Stimulated activated CD8-positive, alpha-beta memory T cell treated with anti-CD3 and anti-CD28 coated beads, Interleukin-4, amount 100 ng/mL, for 1 hour (primary cell): Measurements from ENCODE around the gene CAMK2N1.

ENCODE experiments used
- DNase-seq, 2 donors: peaks; one replicate each; pipeline ENCODE4 v3.0.0-alpha.2; 2020; ENCODE audit warnings: low read depth in 2 of 2, low spot score in 1 of 2

CAMK2N1 gene

GRCh38 chr1:20479840-20480239, 6.2 kb downstream of the CAMK2N1 start:
- no peak for DNase-seq

- DNase-seq, result no peak
Measured at GRCh38 chr1:20478057-20478635, 7.9 kb downstream of the CAMK2N1 start.

- no peak for DNase-seq
Measured at GRCh38 chr1:20477348-20478056, 8.5 kb downstream of the CAMK2N1 start.

- no peak for DNase-seq
Measured at GRCh38 chr1:20476265-20477038, 9.6 kb downstream of the CAMK2N1 start.

GRCh38 chr1:20474996-20475395, 11.0 kb downstream of the CAMK2N1 start:
- DNase-seq, result no peak

GRCh38 chr1:20474333-20474975, 11.6 kb downstream of the CAMK2N1 start:
- DNase-seq, result no peak

GRCh38 chr1:20473894-20474293, 12.1 kb downstream of the CAMK2N1 start:
- no peak for DNase-seq

- no peak for DNase-seq
Measured at GRCh38 chr1:20472860-20473711, 12.9 kb downstream of the CAMK2N1 start.

- no peak for DNase-seq
Measured at GRCh38 chr1:20472121-20472520, 13.9 kb downstream of the CAMK2N1 start.

- DNase-seq, result no peak
Measured at GRCh38 chr1:20470194-20470593, 15.8 kb downstream of the CAMK2N1 start.

GRCh38 chr1:20469406-20470076, 16.5 kb downstream of the CAMK2N1 start:
- no peak for DNase-seq

- DNase-seq, result no peak
Measured at GRCh38 chr1:20466273-20466672, 19.7 kb downstream of the CAMK2N1 start.

GRCh38 chr1:20465187-20465586, 20.8 kb downstream of the CAMK2N1 start:
- no peak for DNase-seq

GRCh38 chr1:20463502-20463901, 22.5 kb downstream of the CAMK2N1 start:
- no peak for DNase-seq

GRCh38 chr1:20462397-20462796, 23.6 kb downstream of the CAMK2N1 start:
- no peak for DNase-seq

GRCh38 chr1:20458717-20459116, 27.3 kb downstream of the CAMK2N1 start:
- no peak for DNase-seq

GRCh38 chr1:20454004-20454403, 32.0 kb downstream of the CAMK2N1 start:
- DNase-seq, result no peak

- no peak for DNase-seq
Measured at GRCh38 chr1:20449735-20450311, 36.2 kb downstream of the CAMK2N1 start.

- no peak for DNase-seq
Measured at GRCh38 chr1:20448671-20449071, 37.3 kb downstream of the CAMK2N1 start.

- no peak for DNase-seq
Measured at GRCh38 chr1:20447794-20448193, 38.2 kb downstream of the CAMK2N1 start.
